H1 (cell line): ENCODE measurements around the gene HADHB. TPM values are rescaled to one million over a fixed set of nuclear protein-coding genes. Genes with fewer than 3 reads are reported as not detected.
"Not testable (repeated sequence)": the region's sequence is repeated elsewhere in the genome, so short reads cannot be mapped to it uniquely, and the experiment has no call there.

Experiments used
- CTCF ChIA-PET: fragments of 300-600 bp; sonication (Branson Sonifier 250); formaldehyde crosslinking; loops from one replicate; lab custom pipeline; 2021; ENCODE audit not compliant: partially characterized antibody; lab: Charles Lee
- POLR2A ChIA-PET: fragments of 300-600 bp; sonication (Branson Sonifier 250); formaldehyde crosslinking; loops from one replicate; lab custom pipeline; 2021; ENCODE audit warnings: inconsistent platforms; ENCODE audit not compliant: partially characterized antibody; lab: Charles Lee
- DNase-seq, 2 experiments: peaks; one replicate each; pipeline versions ENCODE4 v3.0.0 to v3.0.0-alpha.2; 2010 to 2022; ENCODE audit warnings: low spot score in 2 of 2, low read depth in 1 of 2, mixed read lengths in 1 of 2
- FAIRE-seq: peaks from 2 replicates; lab custom pipeline; 2011; peaks lifted over from hg19 to GRCh38; lab: Jason Lieb, UNC
- H2AFZ ChIP-seq: 2 replicates; pipeline ENCODE4 v1.8.1; 2012; ENCODE audit warnings: low read length, inconsistent platforms
- H2AK5ac ChIP-seq: 2 replicates; pipeline ENCODE4 v1.6.1; 2013; ENCODE audit warnings: low read depth, low read length
- H2BK120ac ChIP-seq: replicated peaks from 2 replicates; pipeline ENCODE3; 2013; ENCODE audit warnings: low read depth, low read length, inconsistent platforms
- H2BK12ac ChIP-seq: 2 replicates; pipeline ENCODE4 v1.6.1; 2013; ENCODE audit warnings: low read depth, low read length
- H2BK15ac ChIP-seq: 2 replicates; pipeline ENCODE4 v1.6.1; 2013; ENCODE audit warnings: low read length
- H2BK20ac ChIP-seq: 2 replicates; pipeline ENCODE4 v1.6.1; 2013; ENCODE audit warnings: low read length
- H2BK5ac ChIP-seq: 2 replicates; pipeline ENCODE4 v1.6.1; 2013; ENCODE audit warnings: low read depth, low read length
- H3K14ac ChIP-seq: 2 replicates; pipeline ENCODE4 v1.6.1; 2013; ENCODE audit warnings: inconsistent platforms; ENCODE audit not compliant: insufficient read length
- H3K18ac ChIP-seq: 2 replicates; pipeline ENCODE4 v1.6.1; 2013; ENCODE audit warnings: low read length; ENCODE audit errors: extremely low read depth
- H3K23ac ChIP-seq: 2 replicates; pipeline ENCODE4 v1.6.1; 2013; ENCODE audit warnings: inconsistent platforms; ENCODE audit not compliant: insufficient read length
- H3K23me2 ChIP-seq: 2 replicates; pipeline ENCODE4 v1.6.1; 2013; ENCODE audit warnings: low read depth, low read length
- H3K27ac ChIP-seq: 2 replicates; pipeline ENCODE4 v1.6.1; 2011; ENCODE audit warnings: low read depth, low read length, inconsistent platforms
- H3K27me3 ChIP-seq, 4 experiments: replicated peaks in 1 of 4; 1 replicate in 1 of 4; 2 replicates in 3 of 4; pipeline versions ENCODE4 v1.6.1 to v1.8.1; 2011 to 2013; ENCODE audit warnings: low read length in 3 of 4, mild to moderate bottlenecking in 3 of 4, inconsistent platforms in 2 of 4, mixed read lengths in 2 of 4, moderate library complexity in 1 of 4; ENCODE audit not compliant: control insufficient read depth in 3 of 4, insufficient read depth in 3 of 4; ENCODE audit errors: extremely low read depth in 1 of 4
- H3K36me3 ChIP-seq, 4 experiments: 2 replicates each; pipeline versions ENCODE4 v1.6.1 to v1.8.1; 2011 to 2013; ENCODE audit warnings: mild to moderate bottlenecking in 4 of 4, low read length in 3 of 4, moderate library complexity in 2 of 4, control low read depth in 1 of 4, inconsistent platforms in 1 of 4; ENCODE audit not compliant: insufficient read depth in 4 of 4, control insufficient read depth in 2 of 4
- H3K4ac ChIP-seq: replicated peaks from 2 replicates; pipeline ENCODE3; 2013; ENCODE audit warnings: low read length, low read depth, mixed read lengths, inconsistent platforms; ENCODE audit not compliant: insufficient read length
- H3K4me1 ChIP-seq, 4 experiments: replicated peaks in 1 of 4; 1 replicate in 1 of 4; 2 replicates in 3 of 4; pipeline versions ENCODE4 v1.6.1 to v1.8.1; 2011 to 2013; ENCODE audit warnings: low read length in 3 of 4, inconsistent platforms in 2 of 4, mixed read lengths in 1 of 4; ENCODE audit not compliant: insufficient read depth in 4 of 4, control insufficient read depth in 3 of 4
- H3K4me2 ChIP-seq, 2 experiments: 2 replicates each; pipeline versions ENCODE4 v1.6.1 to v1.8.1; 2011 to 2013; ENCODE audit warnings: low read depth in 2 of 2, low read length in 2 of 2, control low read depth in 1 of 2, inconsistent platforms in 1 of 2, mild to moderate bottlenecking in 1 of 2; ENCODE audit not compliant: insufficient read depth in 1 of 2
- H3K4me3 ChIP-seq, 4 experiments: fragments of 200-600, 300-600 bp in 1 of 4; sonication (generic), shearing (Covaris generic), sonication (Bioruptor Twin) in 1 of 4; 2 replicates each; pipeline versions ENCODE4 v1.5.1 to v1.8.1; 2011 to 2016; ENCODE audit warnings: low read length in 4 of 4, low read depth in 3 of 4, control low read depth in 2 of 4, inconsistent platforms in 2 of 4, mild to moderate bottlenecking in 2 of 4, mixed read lengths in 1 of 4, moderate library complexity in 1 of 4; ENCODE audit not compliant: insufficient read depth in 2 of 4; ENCODE audit errors: extremely low read depth in 1 of 4
- H3K56ac ChIP-seq: replicated peaks from 2 replicates; pipeline ENCODE3; 2013; ENCODE audit warnings: low read depth, mild to moderate bottlenecking, mixed read lengths, low read length, inconsistent platforms; ENCODE audit not compliant: insufficient read length
- H3K79me1 ChIP-seq: 2 replicates; pipeline ENCODE4 v1.6.1; 2013; ENCODE audit warnings: low read depth, low read length, control low read depth
- H3K79me2 ChIP-seq, 2 experiments: 2 replicates each; pipeline versions ENCODE4 v1.6.1 to v1.8.1; 2012 to 2013; ENCODE audit warnings: low read length in 2 of 2, mild to moderate bottlenecking in 2 of 2, inconsistent platforms in 1 of 2; ENCODE audit not compliant: insufficient read depth in 2 of 2, control insufficient read depth in 1 of 2
- H3K9ac ChIP-seq, 4 experiments: replicated peaks in 1 of 4; 1 replicate in 1 of 4; 2 replicates in 3 of 4; pipeline versions ENCODE4 v1.6.1 to v1.8.1; 2011 to 2013; ENCODE audit warnings: low read depth in 3 of 4, low read length in 3 of 4, control low read depth in 2 of 4, mild to moderate bottlenecking in 2 of 4, moderate library complexity in 2 of 4, inconsistent platforms in 1 of 4; ENCODE audit errors: extremely low read depth in 1 of 4
- H3K9me3 ChIP-seq, 2 experiments: 2 replicates each; pipeline versions ENCODE4 v1.6.1 to v1.8.1; 2012 to 2013; ENCODE audit warnings: mild to moderate bottlenecking in 2 of 2, moderate library complexity in 2 of 2, control low read depth in 1 of 2, inconsistent platforms in 1 of 2, low read depth in 1 of 2, low read length in 1 of 2, mixed read lengths in 1 of 2; ENCODE audit not compliant: insufficient read depth in 2 of 2
- H4K20me1 ChIP-seq, 2 experiments: replicated peaks in 1 of 2; 2 replicates each; pipeline versions ENCODE3 to v1.8.1; 2011 to 2013; ENCODE audit warnings: inconsistent platforms in 2 of 2, low read length in 2 of 2, mild to moderate bottlenecking in 1 of 2; ENCODE audit not compliant: insufficient read depth in 2 of 2, control insufficient read depth in 1 of 2
- H4K5ac ChIP-seq: 2 replicates; pipeline ENCODE4 v1.6.1; 2013; ENCODE audit warnings: low read length, low read depth, mixed read lengths, inconsistent platforms; ENCODE audit not compliant: insufficient read length
- H4K8ac ChIP-seq: 2 replicates; pipeline ENCODE4 v1.8.0; 2013; ENCODE audit warnings: mild to moderate bottlenecking, moderate library complexity, low read length, inconsistent platforms; ENCODE audit not compliant: insufficient read depth; ENCODE audit errors: extremely low read depth
- H4K91ac ChIP-seq: replicated peaks from 2 replicates; pipeline ENCODE3; 2013; ENCODE audit warnings: low read length, mixed read lengths, inconsistent platforms; ENCODE audit not compliant: insufficient read length
- KDM1A ChIP-seq: fragments of 200-600, 300-600 bp; sonication (generic); IDR thresholded peaks from 2 replicates; pipeline ENCODE4 v1.7.1; 2016; ENCODE audit warnings: mild to moderate bottlenecking, low read length, borderline replicate concordance
- WGBS, 2 experiments: shearing (Covaris generic) in 1 of 2; methylation state at CpG; one replicate each; pipeline versions ENCODE4 v1.1.6 to v1.1.7; 2013 to 2015; ENCODE audit warnings: low lambda C conversion rate in 2 of 2, mixed read lengths in 2 of 2, inconsistent platforms in 1 of 2, low coverage in 1 of 2, missing lambda C conversion rate in 1 of 2; ENCODE audit not compliant: insufficient replicate concordance in 2 of 2, insufficient coverage in 1 of 2, insufficient read length in 1 of 2; ENCODE audit errors: extremely low coverage in 1 of 2, missing lambda C conversion rate in 1 of 2; 5-methylcytosine and 5-hydroxymethylcytosine counted together
- polyA plus RNA-seq, 7 experiments: library from polyadenylated mRNA; depleted of rRNA in 3 of 7; stranded (reverse) in 5 of 7; unstranded in 2 of 7; fragments of >200 nt in 5 of 7; fragments of 200-250 nt in 2 of 7; gene quantifications; 1 replicate in 5 of 7; 2 replicates in 1 of 7; 4 replicates in 1 of 7; pipeline versions ENCODE4 v1.2.1 to v1.2.3, GENCODE V29; 2011 to 2013; ENCODE audit warnings: missing spikeins in 2 of 7, mixed read lengths in 2 of 7
- total RNA-seq: library from RNA; stranded (reverse); fragmentation: NEBNext Ultra II Directional; extraction: Animal tissue kit (Norgen Biotek cat#: 25700); gene quantifications from 2 replicates; pipeline ENCODE4 v1.2.1, GENCODE V29; 2021

The HADHB gene
- total and polyA plus RNA-seq, 2 of the 8 experiments (the other 6 are each of a cell fraction or from before 2014, with no cell fraction given), result 47.7 to 52.3 TPM

GRCh38 chr2:26329083-26329482 is 84.3 kb downstream of the HADHB start:
- H4K91ac ChIP-seq, H3K56ac ChIP-seq, H3K27me3 ChIP-seq, H3K14ac ChIP-seq, H3K79me2 ChIP-seq, H3K18ac ChIP-seq, H3K23me2 ChIP-seq, H3K27ac ChIP-seq, H4K20me1 ChIP-seq, H2BK5ac ChIP-seq, H3K9me3 ChIP-seq, POLR2A ChIA-PET, H4K5ac ChIP-seq, H3K79me1 ChIP-seq, H2BK20ac ChIP-seq, H3K4me2 ChIP-seq, H2BK12ac ChIP-seq, H2AFZ ChIP-seq, H4K8ac ChIP-seq, H3K23ac ChIP-seq, H3K9ac ChIP-seq, H3K4me3 ChIP-seq, H3K4ac ChIP-seq, FAIRE-seq, H3K4me1 ChIP-seq, H2BK120ac ChIP-seq, H2BK15ac ChIP-seq, H2AK5ac ChIP-seq, H3K36me3 ChIP-seq: not testable (repeated sequence)
- WGBS, 2 experiments, result 88% methylated on average over 4 of the region's 4 CpGs; no CpG with 5 or more reads in 1 of the 2 experiments
- TF ChIP-seq KDM1A, result peak; percentile 48; the same call in 1 of the 2 replicates
- CTCF ChIA-PET, result interaction anchor here (0.9 to 4.0 kb wide), 7 partner anchors 12 to 139 kb away, joined by 3 to 19 read pairs (median 11); no protein-coding TSS in a partner anchor
- DNase-seq, result peak in 1 of 2 experiments; percentile 19
